HG03064 (cell line): ENCODE results near the gene CASP8.
"Not testable (repeated sequence)": the region's sequence is repeated elsewhere in the genome, so short reads cannot be mapped to it uniquely, and the experiment has no call there.

ENCODE experiments used
- ATAC-seq: cut with Tn5 transposase; IDR thresholded peaks from one replicate; pipeline ENCODE4 v1.9.1; 2021; ENCODE audit warnings: low read depth; ENCODE audit not compliant: unreplicated experiment

CASP8 gene

GRCh38 chr2:201266629-201267028 is 6.3 kb downstream of the CASP8 start:
- no peak for ATAC-seq

GRCh38 chr2:201267278-201268030 is 7.1 kb downstream of the CASP8 start:
- ATAC-seq, result no peak

- ATAC-seq, result no peak
Measured at GRCh38 chr2:201269764-201270163, 9.4 kb downstream of the CASP8 start.

- ATAC-seq, result no peak
Measured at GRCh38 chr2:201270293-201271001, 10.1 kb downstream of the CASP8 start.

GRCh38 chr2:201271917-201272316 is 11.6 kb downstream of the CASP8 start:
- no peak for ATAC-seq

GRCh38 chr2:201273330-201273983 is 13.1 kb downstream of the CASP8 start:
- no peak for ATAC-seq

- no peak for ATAC-seq
Measured at GRCh38 chr2:201275069-201275468, 14.7 kb downstream of the CASP8 start.

- ATAC-seq, result no peak
Measured at GRCh38 chr2:201275990-201276389, 15.7 kb downstream of the CASP8 start.

- no peak for ATAC-seq
Measured at GRCh38 chr2:201276511-201276910, 16.2 kb downstream of the CASP8 start.

GRCh38 chr2:201279079-201279478 is 18.7 kb downstream of the CASP8 start:
- no peak for ATAC-seq

- no peak for ATAC-seq
Measured at GRCh38 chr2:201280191-201281040, 20.1 kb downstream of the CASP8 start.

- ATAC-seq, result no peak
Measured at GRCh38 chr2:201285499-201285898, 25.2 kb downstream of the CASP8 start.

GRCh38 chr2:201290457-201291148 is 30.3 kb downstream of the CASP8 start:
- ATAC-seq, result not testable (repeated sequence)

GRCh38 chr2:201298462-201299052 is 38.2 kb downstream of the CASP8 start:
- no peak for ATAC-seq

- ATAC-seq, result not testable (repeated sequence)
Measured at GRCh38 chr2:201299929-201300328, 39.6 kb downstream of the CASP8 start.

- no peak for ATAC-seq
Measured at GRCh38 chr2:201307876-201308275, 47.5 kb downstream of the CASP8 start.

GRCh38 chr2:201308914-201309313 is 48.6 kb downstream of the CASP8 start:
- no peak for ATAC-seq

GRCh38 chr2:201313362-201313761 is 53.0 kb downstream of the CASP8 start:
- ATAC-seq, result no peak

- no peak for ATAC-seq
Measured at GRCh38 chr2:201319511-201319910, 59.2 kb downstream of the CASP8 start.

- no peak for ATAC-seq
Measured at GRCh38 chr2:201320257-201320656, 59.9 kb downstream of the CASP8 start.
